Activated CD8-positive, alpha-beta memory T cell treated with anti-CD3 and anti-CD28 coated beads, Interleukin-2, amount 10 ng/mL, durations not matched to agents 7 days and 5 days (primary cell): ENCODE measurements around the gene DCDC2C. TPM values are rescaled to one million over a fixed set of nuclear protein-coding genes. Genes with fewer than 3 reads are reported as not detected.

ENCODE experiments used
- ATAC-seq: fragments of 150-1000 bp; cut with Tn5 transposase; one replicate; pipeline ENCODE4 v1.10.0; 2021; ENCODE audit warnings: moderate library complexity
- CTCF ChIA-PET: fragments of 350-600 bp; sonication (Branson Sonifier 250); formaldehyde crosslinking; loops from one replicate; lab custom pipeline; 2021; ENCODE audit warnings: antibody characterized with exemption; lab: Charles Lee
- DNase-seq: peaks from one replicate; pipeline ENCODE4 v3.0.0-alpha.2; 2020
- H3K27ac Mint-ChIP-seq: one replicate; pipeline ENCODE4 v1.8.0; 2021; ENCODE audit warnings: mild to moderate bottlenecking, mixed read lengths
- H3K27me3 Mint-ChIP-seq: one replicate; pipeline ENCODE4 v1.8.0; 2021; ENCODE audit warnings: mixed read lengths
- H3K36me3 Mint-ChIP-seq: one replicate; pipeline ENCODE4 v1.8.0; 2021; ENCODE audit warnings: mild to moderate bottlenecking, mixed read lengths
- H3K4me1 Mint-ChIP-seq: one replicate; pipeline ENCODE4 v1.8.0; 2021; ENCODE audit warnings: mixed read lengths
- H3K4me3 Mint-ChIP-seq: one replicate; pipeline ENCODE4 v1.8.0; 2021; ENCODE audit warnings: mild to moderate bottlenecking, moderate library complexity, mixed read lengths
- H3K9me3 Mint-ChIP-seq: one replicate; pipeline ENCODE4 v1.8.0; 2022; ENCODE audit warnings: low read depth, mixed read lengths
- total RNA-seq, 2 experiments: library from RNA; stranded (reverse); gene quantifications; one replicate each; pipeline ENCODE4 v1.2.3, GENCODE V29; 2021

The DCDC2C gene
- total RNA-seq, 2 experiments from 2014 or later = not detected

- no peak for DNase-seq
- CTCF ChIA-PET = no interaction called here
- H3K36me3 Mint-ChIP-seq = no peaks in the 10 kb centered on the region
- no peak overlapping the region for H3K27ac Mint-ChIP-seq
- H3K4me3 Mint-ChIP-seq = no peak overlapping the region
- H3K27me3 Mint-ChIP-seq = no peaks in the 10 kb centered on the region
- ATAC-seq = no peak
- no peaks in the 10 kb centered on the region for H3K4me1 Mint-ChIP-seq
- H3K9me3 Mint-ChIP-seq = no peaks in the 10 kb centered on the region
Measured at GRCh38 chr2:3868012-3868805, 164.8 kb downstream of the DCDC2C start.

GRCh38 chr2:3870222-3870621 lies 166.8 kb downstream of the DCDC2C start:
- Mint-ChIP-seq H3K9me3 (no peaks in the 10 kb centered on the region), H3K27me3 (no peaks in the 10 kb centered on the region), H3K4me1 (no peaks in the 10 kb centered on the region), H3K4me3 (no peak overlapping the region), H3K36me3 (no peaks in the 10 kb centered on the region), H3K27ac (no peak overlapping the region)
- CTCF ChIA-PET = no interaction called here
- ATAC-seq = no peak
- no peak for DNase-seq

- Mint-ChIP-seq H3K4me3 (no peak overlapping the region), H3K4me1 (no peaks in the 10 kb centered on the region), H3K36me3 (no peaks in the 10 kb centered on the region), H3K27me3 (no peaks in the 10 kb centered on the region), H3K27ac (no peak overlapping the region), H3K9me3 (no peaks in the 10 kb centered on the region)
- DNase-seq (no peak), ATAC-seq (no peak)
- CTCF ChIA-PET = no interaction called here
Measured at GRCh38 chr2:3871002-3871401, 167.6 kb downstream of the DCDC2C start.

- H3K27me3 Mint-ChIP-seq = no peaks in the 10 kb centered on the region
- ATAC-seq = no peak
- DNase-seq = no peak
Measured at GRCh38 chr2:3872451-3872850, 169.1 kb downstream of the DCDC2C start.

GRCh38 chr2:3873899-3874298 lies 170.5 kb downstream of the DCDC2C start:
- no peak for ATAC-seq
- H3K4me1 Mint-ChIP-seq = no peaks in the 10 kb centered on the region
- CTCF ChIA-PET = no interaction called here

More at GRCh38 chr2:3872451-3872850, 169.1 kb downstream of the DCDC2C start:
- H3K27ac Mint-ChIP-seq = no peak overlapping the region
- no peak overlapping the region for H3K4me3 Mint-ChIP-seq
- H3K4me1 Mint-ChIP-seq = no peaks in the 10 kb centered on the region
- no peaks in the 10 kb centered on the region for H3K9me3 Mint-ChIP-seq
- no peaks in the 10 kb centered on the region for H3K36me3 Mint-ChIP-seq
- CTCF ChIA-PET = no interaction called here

GRCh38 chr2:3876221-3876620 lies 172.8 kb downstream of the DCDC2C start:
- Mint-ChIP-seq H3K4me3 (no peak overlapping the region), H3K9me3 (no peaks in the 10 kb centered on the region), H3K36me3 (no peaks in the 10 kb centered on the region), H3K27me3 (no peaks in the 10 kb centered on the region), H3K4me1 (no peaks in the 10 kb centered on the region), H3K27ac (no peak overlapping the region)
- no peak for DNase-seq
- CTCF ChIA-PET = no interaction called here
- ATAC-seq = no peak

More at GRCh38 chr2:3873899-3874298, 170.5 kb downstream of the DCDC2C start:
- H3K27ac Mint-ChIP-seq = no peak overlapping the region
- H3K9me3 Mint-ChIP-seq = no peaks in the 10 kb centered on the region
- no peak for DNase-seq
- H3K36me3 Mint-ChIP-seq = no peaks in the 10 kb centered on the region
- no peak overlapping the region for H3K4me3 Mint-ChIP-seq
- H3K27me3 Mint-ChIP-seq = no peaks in the 10 kb centered on the region

GRCh38 chr2:3876685-3877084 lies 173.3 kb downstream of the DCDC2C start:
- Mint-ChIP-seq H3K4me3 (no peak overlapping the region), H3K27ac (no peak overlapping the region), H3K27me3 (no peaks in the 10 kb centered on the region), H3K36me3 (no peaks in the 10 kb centered on the region), H3K4me1 (no peaks in the 10 kb centered on the region), H3K9me3 (no peaks in the 10 kb centered on the region)
- ATAC-seq (no peak), DNase-seq (no peak)
- CTCF ChIA-PET = no interaction called here

- CTCF ChIA-PET = no interaction called here
- H3K27me3 Mint-ChIP-seq = no peaks in the 10 kb centered on the region
Measured at GRCh38 chr2:3885629-3886628, 182.6 kb downstream of the DCDC2C start.

GRCh38 chr2:3895021-3895420 lies 191.6 kb downstream of the DCDC2C start:
- peaks cover 2% of the 10 kb centered on the region for H3K9me3 Mint-ChIP-seq
- H3K4me1 Mint-ChIP-seq = no peaks in the 10 kb centered on the region
- CTCF ChIA-PET = no interaction called here
- ATAC-seq (no peak), DNase-seq (no peak)
- no peak overlapping the region for H3K4me3 Mint-ChIP-seq
- H3K36me3 Mint-ChIP-seq = no peaks in the 10 kb centered on the region
- no peaks in the 10 kb centered on the region for H3K27me3 Mint-ChIP-seq
- H3K27ac Mint-ChIP-seq = no peak overlapping the region

More at GRCh38 chr2:3885629-3886628, 182.6 kb downstream of the DCDC2C start:
- H3K4me1 Mint-ChIP-seq = no peaks in the 10 kb centered on the region
- no peaks in the 10 kb centered on the region for H3K9me3 Mint-ChIP-seq
- no peak overlapping the region for H3K27ac Mint-ChIP-seq
- no peak for DNase-seq
- no peak overlapping the region for H3K4me3 Mint-ChIP-seq
- H3K36me3 Mint-ChIP-seq = no peaks in the 10 kb centered on the region
- ATAC-seq = no peak

Other genes with a start within 250 kb of the DCDC2C start
- 10 to 100 TPM; 15.0 to 16.6 TPM for gene ADI1, start 184.0 kb upstream of the DCDC2C start, total RNA-seq
- 10 to 100 TPM; 26.3 to 32.9 TPM for gene RNASEH1, start 145.2 kb upstream of the DCDC2C start, total RNA-seq
- gene RPS7, start 128.3 kb upstream of the DCDC2C start, total RNA-seq = 1,000 to 10,000 TPM; 1,010 to 1,163 TPM
- under 1 TPM; 0.23 to 0.32 TPM for gene COLEC11, start 108.5 kb upstream of the DCDC2C start, total RNA-seq
- gene ALLC, start 45.4 kb upstream of the DCDC2C start, total RNA-seq = not detected